ENCODE data around the gene TEC.
"Not testable (repeated sequence)": the region's sequence is repeated elsewhere in the genome, so short reads cannot be mapped to it uniquely, and the experiment has no call there.

Gene TEC

GRCh38 chr4:48242511-48243195 lies 27.0 kb downstream of the TEC start:
- no peak for DNase-seq (ENCODE audit: low spot score)

GRCh38 chr4:48241731-48242130 lies 27.9 kb downstream of the TEC start:
- DNase-seq (ENCODE audit: low spot score), result no peak

DNA sequence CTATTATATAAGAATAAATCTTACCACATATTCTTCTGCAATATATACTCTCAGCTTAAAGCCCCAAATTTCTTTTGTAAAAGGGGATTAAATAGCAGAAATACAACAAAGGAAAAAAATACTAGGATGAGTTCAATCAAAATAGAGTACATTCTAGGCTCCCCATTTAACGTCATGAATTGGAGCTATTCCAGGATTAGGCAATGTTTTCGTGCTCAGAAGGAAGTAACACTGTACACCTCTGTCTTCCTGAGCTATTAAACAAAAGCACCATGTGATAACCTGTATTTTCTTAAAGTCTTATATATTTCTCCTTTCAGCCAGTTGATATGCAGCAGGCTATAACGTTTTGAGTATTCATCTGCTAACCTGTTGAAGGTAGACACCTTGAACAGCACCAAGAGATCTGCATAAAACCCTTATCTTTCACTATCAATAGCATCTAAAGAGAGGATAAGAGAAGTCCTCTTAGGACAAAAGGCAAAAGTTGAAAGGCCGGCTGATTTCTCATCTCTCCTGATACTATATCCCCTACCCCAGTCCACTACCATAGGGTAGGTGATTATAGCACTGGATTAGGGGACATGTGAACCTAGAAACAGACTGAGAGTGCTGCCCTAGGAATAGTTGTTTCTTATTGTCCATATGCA lies 31.5 kb downstream of the TEC start:
- DNase-seq (ENCODE audit: low spot score), result no peak

DNA sequence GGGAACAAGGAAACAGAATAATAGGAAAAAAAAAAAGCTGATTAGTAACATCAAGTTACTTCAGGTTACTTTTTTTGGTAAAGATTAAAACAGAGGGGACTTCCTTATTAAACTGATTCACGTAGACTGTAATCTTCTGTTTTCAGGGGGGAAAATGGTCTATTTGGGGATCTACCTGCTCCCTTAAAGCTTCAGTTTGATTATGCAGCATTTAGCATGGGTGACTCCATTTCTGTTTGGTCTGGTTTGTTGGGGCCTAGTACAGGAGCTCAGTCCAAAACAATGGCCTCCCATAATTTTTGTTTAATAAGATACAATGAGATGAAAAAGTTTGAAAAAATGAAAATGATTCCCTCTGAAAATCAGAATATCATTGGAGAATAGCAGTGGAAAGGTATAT lies 34.6 kb downstream of the TEC start:
- no peak for DNase-seq (ENCODE audit: low spot score)

GRCh38 chr4:48234575-48234974 lies 35.1 kb downstream of the TEC start:
- no peak for DNase-seq (ENCODE audit: low spot score)

DNA sequence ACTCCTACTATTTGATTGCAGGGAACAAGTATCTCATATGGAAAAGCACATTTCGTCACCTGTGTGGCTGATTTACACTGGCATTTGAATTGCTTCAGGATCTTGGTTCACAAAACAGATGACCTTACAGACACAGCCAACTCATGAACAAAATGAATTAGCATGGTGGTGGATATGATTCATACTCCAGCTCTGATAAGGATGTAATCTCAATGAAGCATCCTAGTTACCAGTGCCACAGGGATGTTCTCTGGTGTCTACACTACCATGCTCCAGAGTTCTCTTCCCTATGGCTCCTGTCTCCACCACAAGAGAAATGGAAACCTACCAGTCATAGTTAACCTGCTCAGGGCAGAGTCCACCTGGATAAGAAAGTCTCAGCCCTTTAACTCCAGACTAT lies 40.7 kb downstream of the TEC start:
- DNase-seq (ENCODE audit: low spot score), result no peak

DNA sequence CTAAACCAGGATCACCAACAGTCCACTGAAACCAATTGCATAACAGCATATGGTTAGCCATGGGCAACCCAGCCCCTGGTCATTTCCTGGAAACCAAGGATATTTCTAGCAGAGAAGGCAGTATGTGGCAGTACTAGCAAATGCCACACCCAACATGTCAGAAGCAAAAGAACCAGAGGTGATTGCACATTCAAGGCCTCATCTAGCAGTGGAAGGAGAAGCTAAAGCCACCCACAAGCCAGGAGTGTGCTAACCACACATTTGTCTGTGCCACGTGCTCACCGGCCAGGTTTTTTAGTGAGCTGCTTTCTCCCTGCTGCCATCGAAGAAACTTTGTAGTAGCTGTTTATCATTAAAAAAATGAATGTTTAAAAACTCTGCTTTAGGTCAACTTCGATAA lies 42.0 kb downstream of the TEC start:
- no peak for DNase-seq (ENCODE audit: low spot score)

- no peak for DNase-seq (ENCODE audit: low spot score)
Observed at GRCh38 chr4:48226199-48226598, 43.4 kb downstream of the TEC start.

GRCh38 chr4:48225368-48226141 lies 44.1 kb downstream of the TEC start:
- no peak for DNase-seq (ENCODE audit: low spot score)

GRCh38 chr4:48224606-48225005 lies 45.0 kb downstream of the TEC start:
- no peak for DNase-seq (ENCODE audit: low spot score)

GRCh38 chr4:48223633-48224295 lies 45.9 kb downstream of the TEC start:
- no peak for DNase-seq (ENCODE audit: low spot score)

DNA sequence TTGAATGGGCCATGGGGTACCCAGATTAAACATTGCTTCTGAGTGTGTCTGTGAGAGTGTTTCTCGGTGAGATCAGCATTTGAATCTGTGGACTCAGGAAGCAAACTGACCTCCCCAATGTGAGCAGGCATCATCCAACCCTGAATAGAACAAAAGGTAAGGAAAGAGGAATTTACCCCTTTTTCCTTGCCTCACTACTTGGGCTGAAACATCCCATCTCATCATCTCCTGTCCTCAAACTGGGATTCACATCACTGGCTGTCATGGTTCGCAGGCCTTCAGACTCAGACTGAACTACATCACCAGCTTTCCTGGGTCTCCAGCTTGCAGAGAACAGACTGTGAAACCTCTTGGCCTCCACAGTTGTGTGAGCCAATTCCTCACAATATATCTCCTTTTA lies 47.1 kb downstream of the TEC start:
- DNase-seq (ENCODE audit: low spot score), result no peak

DNA sequence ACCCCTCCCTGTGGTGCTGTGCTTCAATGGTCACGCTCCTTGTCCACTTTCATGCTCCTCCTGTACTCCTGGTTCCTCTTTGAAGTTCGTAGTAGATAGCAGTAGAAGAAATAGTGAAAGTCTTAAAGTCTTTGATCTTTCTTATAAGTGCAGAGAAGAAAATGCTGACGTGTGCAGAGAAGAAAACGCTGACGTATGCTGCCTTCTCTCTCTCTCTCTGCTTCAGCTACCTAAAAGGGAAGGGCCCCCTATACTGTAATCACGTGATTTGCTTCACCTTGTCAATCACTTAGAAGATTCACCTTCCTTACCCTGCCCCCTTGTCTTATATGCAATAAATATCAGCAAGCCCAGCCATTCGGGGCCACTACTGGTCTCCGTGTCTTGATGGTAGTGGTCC lies 50.2 kb downstream of the TEC start:
- not testable (repeated sequence) for DNase-seq (ENCODE audit: low spot score)

- no peak for DNase-seq (ENCODE audit: low spot score)
Observed at GRCh38 chr4:48216563-48216962, 53.1 kb downstream of the TEC start.

DNA sequence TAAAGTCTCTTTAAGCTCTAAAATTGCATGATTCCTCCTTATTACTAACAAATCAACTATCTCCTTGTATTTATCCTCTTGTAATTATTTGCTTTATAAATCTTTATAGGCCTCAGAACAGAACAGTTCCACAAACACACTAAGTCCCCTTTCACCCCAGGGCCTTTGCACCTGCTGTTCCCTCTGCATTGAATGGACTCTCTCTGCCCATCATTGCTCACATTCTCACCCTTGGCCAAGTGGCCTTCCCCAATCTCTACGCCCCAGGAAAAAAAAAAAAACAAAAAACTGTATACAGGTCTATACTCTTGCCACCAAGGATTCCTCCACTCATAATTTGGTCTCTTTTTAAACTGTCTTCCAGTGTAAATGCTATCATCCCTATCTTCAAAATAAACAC lies 53.7 kb downstream of the TEC start:
- no peak for DNase-seq (ENCODE audit: low spot score)

DNA sequence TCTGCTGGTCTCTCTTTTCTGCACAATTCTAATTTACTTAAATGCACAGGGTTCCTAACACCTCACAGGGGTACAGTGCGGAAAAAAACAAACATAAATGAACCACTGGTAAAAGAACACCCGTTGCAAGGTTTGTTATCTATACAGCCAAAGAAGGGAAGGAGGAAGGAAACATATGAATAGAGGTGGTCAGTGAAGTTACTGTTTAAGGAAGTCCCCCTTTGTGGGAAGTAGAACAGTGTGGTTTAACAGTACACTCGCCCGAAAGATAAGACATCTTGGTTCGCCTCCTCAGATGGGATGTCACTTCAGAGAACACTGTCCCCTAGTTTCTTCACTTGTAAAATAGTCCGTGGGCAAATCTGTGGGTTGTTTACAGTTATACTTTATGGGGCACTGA lies 57.5 kb downstream of the TEC start:
- no peak for DNase-seq (ENCODE audit: low spot score)

DNA sequence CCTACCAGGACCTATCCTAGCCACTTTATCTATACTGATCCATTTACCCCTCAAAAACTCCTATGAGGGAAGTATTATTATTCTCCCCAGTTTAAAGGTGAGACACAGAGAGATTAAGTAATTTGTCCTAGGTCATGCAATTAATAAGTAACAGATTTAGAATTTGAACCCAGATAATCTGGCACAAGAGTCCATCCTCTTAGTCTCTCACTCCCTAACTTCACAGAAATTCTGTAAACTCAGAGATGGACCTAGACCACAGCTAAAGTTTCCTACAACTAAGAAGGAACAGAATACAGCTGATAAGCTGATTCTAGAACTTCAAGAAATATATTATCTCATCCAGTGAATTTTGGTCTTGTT lies 58.7 kb downstream of the TEC start:
- no peak for DNase-seq (ENCODE audit: low spot score)

- DNase-seq (ENCODE audit: low spot score), result no peak
Observed at GRCh38 chr4:48205626-48206025, 64.0 kb downstream of the TEC start.

DNA sequence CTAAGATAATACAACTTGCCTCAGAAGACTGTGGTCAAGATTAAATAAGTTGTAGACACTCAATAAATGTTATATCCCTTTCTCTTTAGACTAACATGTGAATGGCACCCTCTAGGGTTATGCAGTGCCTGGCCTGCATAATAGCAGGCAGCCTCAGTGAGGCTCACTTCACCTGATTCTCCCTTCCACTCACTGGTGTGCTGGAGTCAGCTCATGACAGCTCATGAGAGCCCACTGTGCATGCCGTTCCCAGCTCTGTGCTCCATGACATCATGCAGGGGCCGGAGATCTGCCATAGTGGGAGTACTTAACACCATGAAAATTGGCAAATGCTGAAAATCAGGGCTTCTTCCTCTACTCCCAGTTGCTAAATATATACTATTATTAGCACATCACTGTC lies 64.5 kb downstream of the TEC start:
- DNase-seq (ENCODE audit: low spot score), result no peak

DNA sequence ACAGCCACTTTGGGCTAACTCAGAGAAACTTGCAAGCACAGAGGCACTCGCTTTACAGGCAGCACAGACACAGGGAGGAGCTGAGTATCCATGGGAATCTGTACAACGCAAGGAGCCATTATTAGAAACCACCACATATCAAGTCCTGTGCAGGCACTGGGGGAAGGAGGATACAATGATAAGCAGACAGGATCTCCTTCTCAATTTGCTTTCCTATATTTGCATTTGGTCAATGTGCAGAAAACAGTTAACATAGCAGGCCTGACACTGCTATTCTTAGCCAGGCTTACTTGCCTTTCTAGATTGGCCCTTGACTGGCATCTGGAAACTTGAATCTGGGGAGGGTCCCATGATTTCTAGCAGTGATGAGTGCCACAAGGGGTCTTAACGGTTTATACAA lies 65.8 kb downstream of the TEC start:
- DNase-seq (ENCODE audit: low spot score), result no peak

DNA sequence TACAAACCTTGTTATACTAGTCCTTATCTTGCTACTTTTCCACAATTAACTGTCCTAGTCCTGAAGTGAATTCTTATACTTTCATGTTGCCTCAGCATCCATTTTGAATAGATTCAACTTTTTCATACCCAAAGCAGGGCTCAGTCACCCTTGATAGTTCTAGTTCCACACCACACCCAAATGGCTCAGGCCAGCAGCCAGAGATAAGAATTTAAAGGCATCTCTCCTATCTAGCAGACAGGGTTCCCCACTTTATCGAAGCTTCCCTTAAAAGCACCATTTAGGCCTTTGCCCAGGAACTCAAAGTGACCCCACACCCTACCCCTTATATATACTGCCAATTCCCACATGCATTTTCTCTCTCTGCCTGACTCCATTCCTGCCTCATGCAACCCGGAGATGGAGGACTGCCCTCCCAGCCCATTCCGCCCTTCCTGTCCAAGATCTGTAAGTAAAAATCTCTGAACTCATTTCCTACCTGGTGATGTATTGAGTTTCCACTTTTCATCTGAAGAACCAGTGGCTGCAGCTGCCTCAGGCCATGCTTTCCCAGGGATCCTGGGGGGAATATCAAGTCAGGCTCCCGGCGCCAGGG lies 71.9 kb downstream of the TEC start:
- DNase-seq (ENCODE audit: low spot score), result no peak

- DNase-seq (ENCODE audit: low spot score), result no peak
Observed at GRCh38 chr4:48196758-48197504, 72.7 kb downstream of the TEC start.
